K562 treated with DMSO at 1 percent for 4 hours (cell line): Measurements from ENCODE around the gene SH3BP2. TPM values are rescaled to one million over a fixed set of nuclear protein-coding genes. Genes with fewer than 3 reads are reported as not detected.

Source experiments
- total RNA-seq: library from RNA; unstranded; fragments of 300-600 nt; gene quantifications from 2 replicates; pipeline ENCODE4 v1.2.3, GENCODE V29; 2022; ENCODE audit not compliant: insufficient read depth

SH3BP2 gene, protein sequence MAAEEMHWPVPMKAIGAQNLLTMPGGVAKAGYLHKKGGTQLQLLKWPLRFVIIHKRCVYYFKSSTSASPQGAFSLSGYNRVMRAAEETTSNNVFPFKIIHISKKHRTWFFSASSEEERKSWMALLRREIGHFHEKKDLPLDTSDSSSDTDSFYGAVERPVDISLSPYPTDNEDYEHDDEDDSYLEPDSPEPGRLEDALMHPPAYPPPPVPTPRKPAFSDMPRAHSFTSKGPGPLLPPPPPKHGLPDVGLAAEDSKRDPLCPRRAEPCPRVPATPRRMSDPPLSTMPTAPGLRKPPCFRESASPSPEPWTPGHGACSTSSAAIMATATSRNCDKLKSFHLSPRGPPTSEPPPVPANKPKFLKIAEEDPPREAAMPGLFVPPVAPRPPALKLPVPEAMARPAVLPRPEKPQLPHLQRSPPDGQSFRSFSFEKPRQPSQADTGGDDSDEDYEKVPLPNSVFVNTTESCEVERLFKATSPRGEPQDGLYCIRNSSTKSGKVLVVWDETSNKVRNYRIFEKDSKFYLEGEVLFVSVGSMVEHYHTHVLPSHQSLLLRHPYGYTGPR
- total RNA-seq = 14.7 and 17.1 TPM in 2 replicates

GRCh38 chr4:2792711-2793585 lies at the start of gene SH3BP2:
SH3BP2 (plus strand) TSS chr4:2793085; CDS start chr4:2820618, 27,533 bp downstream.

DNA sequence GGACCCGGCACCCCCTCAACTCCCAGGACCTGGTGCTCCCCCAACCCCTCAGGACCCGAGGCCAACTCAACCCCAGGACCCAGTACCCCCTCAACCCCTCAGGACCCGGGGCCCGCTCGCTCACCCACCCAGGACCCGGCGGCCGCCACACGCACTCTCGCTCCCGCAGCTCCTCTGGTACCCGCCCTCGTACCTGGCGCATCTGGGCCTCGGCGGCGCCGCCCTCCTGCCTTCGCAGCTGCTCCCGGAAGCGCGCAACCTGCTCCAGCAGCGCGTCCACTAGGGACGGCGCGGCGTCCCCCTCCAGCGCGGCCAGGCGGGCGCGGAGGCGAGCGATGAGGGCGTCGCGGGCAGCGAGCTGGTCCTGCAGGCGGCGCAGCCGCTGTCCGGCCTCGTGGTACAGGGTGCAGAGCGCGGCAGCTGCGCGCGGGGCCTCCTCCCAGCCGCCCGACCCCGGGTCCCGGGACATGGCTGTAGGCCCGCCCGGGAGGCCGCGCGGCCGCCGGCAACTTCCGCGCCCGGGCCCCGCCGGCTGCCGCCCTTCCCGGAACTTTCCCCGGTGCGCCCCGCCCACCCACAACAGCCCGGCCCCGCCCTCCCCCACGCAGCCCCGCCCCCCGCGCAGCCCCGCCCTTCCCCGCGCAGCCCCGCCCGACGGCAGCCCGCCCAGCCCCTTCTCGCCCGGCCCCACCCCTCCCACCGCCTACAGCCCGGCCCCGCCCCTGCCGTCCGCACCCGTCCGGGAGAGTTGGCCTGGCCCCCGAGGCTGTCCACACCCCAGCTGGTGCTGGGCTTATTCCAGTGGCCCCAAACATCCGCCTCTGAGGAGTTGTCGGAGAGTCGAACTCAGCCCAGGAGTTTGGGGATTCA lies 36.8 kb upstream of the SH3BP2 start, which contains the start of gene TNIP2:
Gene TNIP2 (minus strand): TSS at position 516 of the 870 bp plus-strand sequence. CDS start 47 bp downstream, at position 469.

DNA sequence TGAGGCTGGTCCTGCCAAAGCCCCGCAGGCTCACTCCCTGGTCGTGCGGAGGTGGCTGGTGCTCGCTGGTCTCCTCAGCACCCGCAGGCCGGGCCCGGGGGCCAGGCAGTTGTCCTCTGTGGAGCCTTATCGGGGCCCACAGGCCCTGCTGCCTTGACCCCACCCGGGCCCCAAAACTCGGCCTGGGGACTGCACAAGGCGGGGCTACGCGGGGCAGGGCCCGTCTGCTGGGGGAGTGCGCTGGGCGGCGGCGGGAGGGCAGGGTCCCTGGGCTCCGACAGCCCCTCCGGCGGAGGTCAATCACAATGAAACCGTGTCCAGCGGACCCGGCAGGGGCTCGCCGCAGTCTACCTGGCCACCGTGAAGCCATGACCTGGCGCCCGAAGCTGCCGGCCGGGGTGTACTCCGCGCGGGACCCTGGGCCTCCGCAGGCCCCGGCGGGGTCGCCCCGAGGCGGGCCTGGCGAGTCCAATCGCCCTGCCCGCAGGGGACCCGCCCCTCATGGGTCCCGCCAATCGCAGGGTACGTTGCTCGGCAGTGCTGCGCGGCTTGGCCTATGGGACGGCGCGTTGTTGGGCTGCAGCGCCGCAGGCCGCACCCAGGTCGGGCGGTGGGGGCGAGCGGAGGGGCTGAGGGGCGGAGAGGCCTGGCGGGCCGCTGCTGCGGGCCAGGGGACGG lies 50.5 kb downstream of the SH3BP2 start, which contains the start of gene ADD1:
Gene ADD1 (plus strand): TSS at position 582 of the 678 bp plus-strand sequence. CDS start 32,072 bp downstream, outside the sequence.

Other genes starting within 250 kb of the SH3BP2 start
- 43.7 and 48.8 TPM in 2 replicates for gene TNIP2, start 36.7 kb upstream of the SH3BP2 start, total RNA-seq
- gene ADD1, start 50.8 kb downstream of the SH3BP2 start, total RNA-seq = 91.3 and 116 TPM in 2 replicates
- 28.4 and 33.1 TPM in 2 replicates for gene NOP14, start 170.3 kb downstream of the SH3BP2 start, total RNA-seq
- 2.0 and 2.2 TPM in 2 replicates for gene GRK4, start 170.5 kb downstream of the SH3BP2 start, total RNA-seq